Parathyroid adenoma (tissue), 2 donors: ENCODE measurements around the gene TPGS2.

Experiments
- H2AFZ ChIP-seq: fragments of 300-600 bp; sonication (generic); one replicate; pipeline ENCODE4 v1.7.0; 2017; ENCODE audit warnings: antibody characterized with exemption, mild to moderate bottlenecking
- H3K27ac ChIP-seq: fragments of 300-600 bp; sonication (generic); one replicate; pipeline ENCODE4 v1.7.0; 2017
- H3K27me3 ChIP-seq: fragments of 300-600 bp; sonication (generic); one replicate; pipeline ENCODE4 v1.7.0; 2017; ENCODE audit warnings: low read length; ENCODE audit not compliant: control insufficient read depth, insufficient read depth
- H3K36me3 ChIP-seq: fragments of 300-600 bp; sonication (generic); one replicate; pipeline ENCODE4 v1.7.0; 2017; ENCODE audit warnings: low read length; ENCODE audit not compliant: control insufficient read depth, insufficient read depth
- H3K4me1 ChIP-seq: fragments of 300-600 bp; sonication (generic); one replicate; pipeline ENCODE4 v1.7.0; 2017; ENCODE audit warnings: control low read depth
- H3K4me2 ChIP-seq: fragments of 300-600 bp; sonication (generic); one replicate; pipeline ENCODE4 v1.7.0; 2017; ENCODE audit warnings: low read length
- H3K4me3 ChIP-seq: fragments of 300-600 bp; sonication (generic); one replicate; pipeline ENCODE4 v1.7.0; 2017; ENCODE audit warnings: low read depth, low read length
- H3K79me2 ChIP-seq: fragments of 300-600 bp; sonication (generic); one replicate; pipeline ENCODE4 v1.7.0; 2017; ENCODE audit warnings: control low read depth
- H3K9ac ChIP-seq: fragments of 300-600 bp; sonication (generic); one replicate; pipeline ENCODE4 v1.7.0; 2017; ENCODE audit warnings: mild to moderate bottlenecking
- H3K9me3 ChIP-seq: fragments of 300-600 bp; sonication (generic); one replicate; pipeline ENCODE4 v1.7.0; 2017; ENCODE audit warnings: low read length; ENCODE audit not compliant: control insufficient read depth
- TF ChIP-seq, protein P1 (sequence below): fragments of 300-600 bp; sonication (generic); IDR thresholded peaks from one replicate; pipeline ENCODE4 v1.7.0; 2017; ENCODE audit warnings: antibody characterized with exemption, mild to moderate bottlenecking
- donor health status: primary hyperparathyroidism.

The TPGS2 gene

DNA sequence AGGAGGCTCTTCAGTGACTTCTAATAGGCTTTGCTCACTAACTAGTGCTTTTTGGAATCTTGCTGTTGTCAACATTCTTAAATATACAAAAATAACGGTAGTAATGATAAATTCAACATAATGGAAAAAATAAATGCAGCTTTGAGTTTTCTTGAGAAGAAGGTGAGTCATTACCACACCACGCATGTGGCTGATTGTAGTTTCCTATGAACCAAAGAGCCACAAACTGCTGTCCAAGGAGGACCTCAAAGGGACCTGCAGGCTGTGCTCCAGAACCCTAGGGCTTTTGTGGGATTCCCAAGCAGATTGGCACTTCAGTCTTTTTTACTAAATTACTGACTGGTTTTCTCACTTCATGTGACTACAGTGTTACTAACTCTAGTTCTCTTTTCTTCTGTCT, 66.7 kb downstream of the TPGS2 start:
- Histone ChIP-seq H3K4me2 (no peak overlapping the region), H3K36me3 (no peaks in the 10 kb centered on the region), H3K27me3 (no peaks in the 10 kb centered on the region), H3K9ac (no peak overlapping the region), H3K4me1 (no peaks in the 10 kb centered on the region), H2AFZ (no peak overlapping the region), H3K9me3 (no peaks in the 10 kb centered on the region), H3K4me3 (no peak overlapping the region), H3K79me2 (no peaks in the 10 kb centered on the region), H3K27ac (no peak overlapping the region)
- TF ChIP-seq, protein P1, sequence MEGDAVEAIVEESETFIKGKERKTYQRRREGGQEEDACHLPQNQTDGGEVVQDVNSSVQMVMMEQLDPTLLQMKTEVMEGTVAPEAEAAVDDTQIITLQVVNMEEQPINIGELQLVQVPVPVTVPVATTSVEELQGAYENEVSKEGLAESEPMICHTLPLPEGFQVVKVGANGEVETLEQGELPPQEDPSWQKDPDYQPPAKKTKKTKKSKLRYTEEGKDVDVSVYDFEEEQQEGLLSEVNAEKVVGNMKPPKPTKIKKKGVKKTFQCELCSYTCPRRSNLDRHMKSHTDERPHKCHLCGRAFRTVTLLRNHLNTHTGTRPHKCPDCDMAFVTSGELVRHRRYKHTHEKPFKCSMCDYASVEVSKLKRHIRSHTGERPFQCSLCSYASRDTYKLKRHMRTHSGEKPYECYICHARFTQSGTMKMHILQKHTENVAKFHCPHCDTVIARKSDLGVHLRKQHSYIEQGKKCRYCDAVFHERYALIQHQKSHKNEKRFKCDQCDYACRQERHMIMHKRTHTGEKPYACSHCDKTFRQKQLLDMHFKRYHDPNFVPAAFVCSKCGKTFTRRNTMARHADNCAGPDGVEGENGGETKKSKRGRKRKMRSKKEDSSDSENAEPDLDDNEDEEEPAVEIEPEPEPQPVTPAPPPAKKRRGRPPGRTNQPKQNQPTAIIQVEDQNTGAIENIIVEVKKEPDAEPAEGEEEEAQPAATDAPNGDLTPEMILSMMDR: no peak

GRCh38 chr18:36761186-36761698, 67.6 kb downstream of the TPGS2 start:
- Histone ChIP-seq H3K27ac (no peak overlapping the region), H3K9me3 (no peaks in the 10 kb centered on the region), H3K36me3 (no peaks in the 10 kb centered on the region), H3K79me2 (no peaks in the 10 kb centered on the region), H3K4me3 (no peak overlapping the region), H3K4me2 (no peak overlapping the region), H2AFZ (no peak overlapping the region), H3K27me3 (no peaks in the 10 kb centered on the region), H3K4me1 (no peaks in the 10 kb centered on the region), H3K9ac (no peak overlapping the region)
- TF ChIP-seq, protein P1: no peak

- H2AFZ ChIP-seq: no peak overlapping the region
- no peak overlapping the region for H3K4me2 ChIP-seq
- H3K4me1 ChIP-seq: no peaks in the 10 kb centered on the region
- H3K27me3 ChIP-seq: no peaks in the 10 kb centered on the region
- no peak overlapping the region for H3K4me3 ChIP-seq
- H3K9me3 ChIP-seq: no peaks in the 10 kb centered on the region
- no peaks in the 10 kb centered on the region for H3K79me2 ChIP-seq
- TF ChIP-seq, protein P1: no peak
- H3K27ac ChIP-seq: no peak overlapping the region
- H3K9ac ChIP-seq: no peak overlapping the region
- H3K36me3 ChIP-seq: no peaks in the 10 kb centered on the region
Observed at GRCh38 chr18:36760598-36760997, 68.2 kb downstream of the TPGS2 start.

DNA sequence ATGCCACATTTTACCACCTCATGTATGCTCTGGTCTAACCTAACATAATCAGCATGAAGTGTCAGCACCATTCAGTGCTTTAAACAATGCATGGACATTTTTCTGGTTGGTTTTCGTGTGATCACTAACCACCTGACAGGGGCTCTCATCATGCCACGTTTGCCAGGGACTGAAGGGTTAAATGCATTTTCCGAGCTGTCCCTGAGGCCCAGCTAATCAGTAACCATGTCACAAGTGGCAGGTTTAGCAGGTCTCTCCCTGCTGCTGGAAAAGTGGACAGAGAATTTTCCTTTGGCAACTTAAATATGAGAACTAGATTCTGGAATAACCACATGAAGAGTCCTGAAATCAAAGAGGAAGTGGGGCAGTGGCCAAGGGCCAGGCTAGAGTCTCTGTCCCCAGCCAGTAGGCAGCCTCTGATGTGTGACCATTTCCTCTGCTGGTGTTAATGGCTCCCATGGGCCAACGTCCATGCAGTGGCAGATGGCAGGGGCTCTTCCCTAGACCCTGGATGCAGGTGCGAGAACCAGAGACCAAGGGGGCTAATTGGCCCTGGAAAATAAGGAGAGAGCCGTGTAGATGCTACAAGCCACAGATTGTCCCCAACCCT, 69.5 kb downstream of the TPGS2 start:
- no peak overlapping the region for H2AFZ ChIP-seq
- no peak overlapping the region for H3K4me2 ChIP-seq
- no peaks in the 10 kb centered on the region for H3K36me3 ChIP-seq
- H3K4me1 ChIP-seq: no peaks in the 10 kb centered on the region
- no peaks in the 10 kb centered on the region for H3K27me3 ChIP-seq
- no peaks in the 10 kb centered on the region for H3K9me3 ChIP-seq
- TF ChIP-seq, protein P1: no peak
- H3K27ac ChIP-seq: no peak overlapping the region
- H3K79me2 ChIP-seq: no peaks in the 10 kb centered on the region
- H3K4me3 ChIP-seq: no peak overlapping the region
- H3K9ac ChIP-seq: no peak overlapping the region

DNA sequence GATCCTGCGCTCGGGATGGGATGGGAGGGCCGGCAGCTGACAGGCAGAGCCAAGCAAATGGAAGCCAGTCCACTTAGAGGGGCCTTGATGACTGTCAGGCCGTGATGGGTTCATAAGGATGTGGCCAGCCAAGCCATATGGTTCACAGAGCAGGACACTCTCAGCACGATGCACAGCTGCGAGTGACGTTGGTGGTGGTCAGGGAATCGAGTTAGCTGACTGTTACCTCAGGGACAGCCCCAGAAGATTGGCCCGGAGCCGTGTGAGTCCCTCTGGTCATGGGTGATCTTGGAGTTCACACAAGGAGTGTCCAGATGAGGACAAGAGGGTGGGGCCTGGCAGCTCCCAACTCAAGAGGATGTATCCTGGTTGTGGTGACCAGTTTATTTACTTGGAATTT, 70.2 kb downstream of the TPGS2 start:
- TF ChIP-seq, protein P1: no peak
- H3K4me1 ChIP-seq: no peaks in the 10 kb centered on the region

More for the DNA sequence above, 70.2 kb downstream of the TPGS2 start:
- Histone ChIP-seq H3K27me3 (no peaks in the 10 kb centered on the region), H3K4me3 (no peak overlapping the region), H3K4me2 (no peak overlapping the region), H2AFZ (no peak overlapping the region), H3K9me3 (no peaks in the 10 kb centered on the region), H3K9ac (no peak overlapping the region), H3K36me3 (no peaks in the 10 kb centered on the region), H3K27ac (no peak overlapping the region), H3K79me2 (no peaks in the 10 kb centered on the region)
